Activated T-cell treated with anti-CD3 and anti-CD28 coated beads, Interleukin-2, amount 50 U/mL, for 48 hours (primary cell): ENCODE data around the gene F2.

Source experiments
- DNase-seq, 2 experiments: peaks; one replicate each; pipeline ENCODE4 v3.0.0-alpha.2; 2020

Gene F2

DNA sequence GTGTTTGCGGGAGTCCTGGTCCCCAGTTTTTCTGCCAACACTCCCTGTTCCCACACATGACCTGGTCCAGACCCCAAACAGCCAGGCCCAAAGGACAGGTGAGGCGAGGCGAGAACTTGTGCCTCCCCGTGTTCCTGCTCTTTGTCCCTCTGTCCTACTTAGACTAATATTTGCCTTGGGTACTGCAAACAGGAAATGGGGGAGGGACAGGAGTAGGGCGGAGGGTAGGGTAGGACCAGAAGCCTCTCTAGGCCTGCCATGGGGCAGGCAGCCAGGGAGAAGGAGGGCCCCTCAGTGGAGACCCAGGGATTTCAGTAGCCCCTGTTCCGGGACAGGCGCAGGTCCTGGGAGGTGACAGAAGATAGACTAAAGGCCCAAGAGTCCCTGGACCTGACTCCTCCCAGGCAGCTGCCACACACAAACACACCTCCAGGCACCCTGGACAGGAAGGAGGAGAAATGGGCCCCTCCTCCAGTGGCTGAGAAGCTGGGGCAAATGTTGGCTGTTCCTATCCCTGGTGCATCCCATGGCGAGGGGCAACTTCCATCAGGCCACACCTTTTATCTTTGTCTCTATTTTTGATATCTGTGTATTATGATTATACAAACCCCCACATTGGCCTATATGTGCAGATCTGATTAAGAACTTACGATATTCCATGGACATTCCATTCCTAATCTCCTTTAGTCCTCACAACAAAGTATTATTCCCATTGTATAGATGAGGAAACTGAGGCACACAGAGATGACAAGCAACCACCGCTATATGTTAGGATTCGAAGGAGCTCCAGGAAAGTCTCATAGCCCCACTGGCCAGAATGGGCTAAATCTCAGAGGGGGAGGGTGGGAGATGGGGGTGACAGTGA, 626 bp upstream of the F2 start:
- no peak for DNase-seq

DNA sequence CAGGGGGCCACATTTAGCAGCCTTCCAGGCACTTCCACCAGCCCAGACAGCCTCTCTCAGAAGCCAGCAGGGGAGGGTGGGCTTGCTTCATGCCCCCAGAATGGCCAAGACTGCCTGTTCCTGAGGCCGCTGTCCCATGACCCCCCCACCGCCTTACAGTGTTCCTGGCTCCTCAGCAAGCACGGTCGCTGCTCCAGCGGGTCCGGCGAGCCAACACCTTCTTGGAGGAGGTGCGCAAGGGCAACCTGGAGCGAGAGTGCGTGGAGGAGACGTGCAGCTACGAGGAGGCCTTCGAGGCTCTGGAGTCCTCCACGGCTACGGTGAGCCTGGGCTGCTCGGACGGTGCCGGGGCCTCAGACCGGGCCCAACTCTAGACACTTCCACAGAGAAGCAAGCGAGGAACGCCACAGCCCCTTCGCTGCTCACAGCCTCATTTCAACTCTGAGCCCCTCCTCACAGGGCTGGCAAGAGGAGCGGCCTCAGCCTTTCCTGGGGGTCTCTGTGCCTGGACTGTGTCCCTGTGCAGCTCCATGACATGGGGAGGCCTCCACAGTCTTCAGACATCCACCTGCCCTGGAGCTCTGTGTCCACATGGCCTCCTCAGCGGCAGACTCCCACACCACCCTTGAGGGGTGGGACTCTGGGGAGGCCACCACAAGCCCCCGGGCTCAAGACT, 668 bp downstream of the F2 start:
- DNase-seq = no peak

DNA sequence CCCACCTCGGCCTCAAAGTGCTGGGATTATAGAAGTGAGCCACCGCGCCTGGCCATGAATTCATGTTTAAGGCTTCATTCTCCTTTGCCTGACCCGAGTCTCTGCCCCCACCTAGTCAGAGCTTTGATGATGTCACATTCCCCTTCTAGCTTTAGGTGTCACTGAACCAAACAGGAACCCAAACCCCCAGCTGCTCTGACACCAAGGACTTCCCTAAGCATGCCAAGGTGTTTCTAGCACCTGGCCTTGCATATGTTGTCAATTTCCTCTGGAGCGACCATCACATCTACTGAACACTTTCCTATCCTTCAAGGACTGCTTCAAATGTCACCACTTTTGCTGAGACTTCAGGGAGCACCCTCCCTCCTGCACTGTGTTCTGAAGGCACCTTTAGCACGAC, 2.3 kb downstream of the F2 start:
- DNase-seq = no peak

DNA sequence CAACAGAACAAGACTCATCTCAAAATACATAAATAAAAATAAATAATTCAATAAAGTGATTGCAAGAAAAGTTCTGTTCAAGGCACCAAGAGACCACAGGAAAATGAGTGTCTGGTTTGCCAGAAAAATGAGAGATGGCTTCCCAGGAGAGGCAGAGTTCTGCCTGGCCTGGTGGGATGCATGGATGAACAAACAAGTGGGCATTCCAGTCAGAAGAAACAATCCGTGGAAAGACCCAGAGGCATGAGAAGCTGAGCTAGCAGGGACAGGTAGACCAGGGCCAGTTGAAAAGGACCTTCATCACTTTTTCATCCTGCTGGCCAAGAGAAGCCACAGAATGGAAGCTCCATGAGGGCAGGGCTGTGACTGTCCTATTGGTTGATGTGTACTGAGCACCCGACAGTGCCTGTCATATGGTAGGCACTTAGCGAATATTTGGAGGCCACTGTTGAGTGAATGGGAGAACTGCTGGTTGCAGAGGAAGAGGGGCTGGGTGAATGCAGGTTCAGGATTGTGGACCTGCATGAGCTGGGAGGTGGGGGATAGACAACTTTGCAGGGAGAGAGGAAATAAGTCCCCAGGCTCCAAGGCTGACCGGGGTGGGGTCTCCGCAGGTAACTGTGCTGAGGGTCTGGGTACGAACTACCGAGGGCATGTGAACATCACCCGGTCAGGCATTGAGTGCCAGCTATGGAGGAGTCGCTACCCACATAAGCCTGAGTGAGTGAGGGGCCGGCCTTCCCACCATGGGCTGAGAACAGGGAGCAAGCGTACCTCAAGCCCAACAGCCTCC, 3.7 kb downstream of the F2 start:
- DNase-seq = no peak

DNA sequence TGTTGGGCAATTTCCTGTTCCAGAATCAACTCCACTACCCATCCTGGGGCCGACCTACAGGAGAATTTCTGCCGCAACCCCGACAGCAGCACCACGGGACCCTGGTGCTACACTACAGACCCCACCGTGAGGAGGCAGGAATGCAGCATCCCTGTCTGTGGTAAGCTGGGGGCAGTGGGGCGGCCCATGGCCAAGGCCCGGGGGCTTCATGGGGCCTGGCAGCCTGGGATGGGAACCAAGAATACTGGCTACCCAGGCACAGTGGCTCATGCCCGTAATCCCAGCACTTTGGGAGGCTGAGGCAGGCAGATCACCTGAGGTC, 4.3 kb downstream of the F2 start:
- DNase-seq = no peak

DNA sequence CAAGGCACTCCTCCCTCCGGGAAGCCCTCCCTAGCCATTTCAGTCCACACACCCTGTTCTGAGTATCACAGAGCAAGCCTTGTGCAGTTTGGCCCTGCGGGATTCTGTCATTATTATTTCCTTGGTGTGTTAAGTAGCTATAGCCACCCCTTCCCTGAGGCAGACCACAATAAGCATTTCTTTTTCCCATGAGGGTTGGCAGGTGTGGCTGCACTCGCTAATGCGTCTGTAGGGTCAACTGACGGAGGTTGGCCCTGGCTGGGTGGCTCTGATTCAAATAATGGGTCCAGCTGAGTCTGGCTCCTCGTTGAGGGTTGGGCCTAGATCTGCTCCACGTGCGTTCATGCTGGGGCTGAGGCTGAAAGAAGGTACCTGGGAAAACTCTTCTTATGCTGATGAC, 5.1 kb downstream of the F2 start:
- DNase-seq = no peak

DNA sequence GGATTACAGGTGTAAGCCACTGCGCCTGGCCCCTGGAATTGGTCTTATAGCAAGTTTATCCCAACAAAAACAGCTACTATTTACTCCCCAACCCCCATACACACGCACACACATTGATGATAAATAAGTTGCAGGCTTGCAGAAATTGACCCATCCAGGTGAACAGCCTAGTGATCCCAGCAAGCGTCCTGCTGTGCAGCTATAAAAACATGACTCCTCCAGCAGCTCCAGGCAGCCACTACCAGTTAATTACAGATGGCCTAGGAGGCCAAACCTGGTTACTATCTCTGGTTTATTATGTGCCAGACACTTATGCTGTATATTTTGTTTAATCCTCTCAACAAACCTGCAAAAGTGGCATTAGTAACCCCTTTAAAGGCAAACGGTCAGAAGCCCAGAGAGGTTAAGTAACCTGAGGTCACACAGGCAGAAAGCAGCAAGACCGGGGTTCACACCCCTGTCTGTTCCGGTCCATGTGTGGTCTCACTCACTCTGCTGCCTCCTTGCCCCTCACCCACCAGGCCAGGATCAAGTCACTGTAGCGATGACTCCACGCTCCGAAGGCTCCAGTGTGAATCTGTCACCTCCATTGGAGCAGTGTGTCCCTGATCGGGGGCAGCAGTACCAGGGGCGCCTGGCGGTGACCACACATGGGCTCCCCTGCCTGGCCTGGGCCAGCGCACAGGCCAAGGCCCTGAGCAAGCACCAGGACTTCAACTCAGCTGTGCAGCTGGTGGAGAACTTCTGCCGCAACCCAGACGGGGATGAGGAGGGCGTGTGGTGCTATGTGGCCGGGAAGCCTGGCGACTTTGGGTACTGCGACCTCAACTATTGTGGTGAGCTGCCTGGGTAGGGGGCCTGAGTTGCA, 6.6 kb downstream of the F2 start:
- no peak for DNase-seq

DNA sequence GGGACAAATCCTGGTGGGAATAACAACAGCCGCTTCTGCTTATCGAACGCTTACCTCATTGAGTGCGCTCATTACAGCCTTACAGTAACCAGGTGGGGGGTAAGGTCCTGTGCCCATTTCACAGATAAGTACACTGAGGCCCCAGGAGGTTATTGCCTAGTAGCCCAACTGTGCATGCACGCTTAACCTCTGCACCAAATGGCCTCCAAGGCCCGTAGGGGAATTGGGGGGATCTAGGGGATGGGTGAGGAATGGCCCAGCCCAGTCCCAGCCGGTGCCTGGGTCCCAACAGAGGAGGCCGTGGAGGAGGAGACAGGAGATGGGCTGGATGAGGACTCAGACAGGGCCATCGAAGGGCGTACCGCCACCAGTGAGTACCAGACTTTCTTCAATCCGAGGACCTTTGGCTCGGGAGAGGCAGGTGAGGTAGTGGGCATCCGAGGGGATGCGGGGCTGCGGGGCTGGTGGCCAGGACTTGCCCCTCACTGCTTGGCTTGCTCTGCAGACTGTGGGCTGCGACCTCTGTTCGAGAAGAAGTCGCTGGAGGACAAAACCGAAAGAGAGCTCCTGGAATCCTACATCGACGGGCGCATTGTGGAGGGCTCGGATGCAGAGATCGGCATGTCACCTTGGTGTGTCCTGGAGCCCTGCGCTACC, 7.3 kb downstream of the F2 start:
- no peak for DNase-seq

DNA sequence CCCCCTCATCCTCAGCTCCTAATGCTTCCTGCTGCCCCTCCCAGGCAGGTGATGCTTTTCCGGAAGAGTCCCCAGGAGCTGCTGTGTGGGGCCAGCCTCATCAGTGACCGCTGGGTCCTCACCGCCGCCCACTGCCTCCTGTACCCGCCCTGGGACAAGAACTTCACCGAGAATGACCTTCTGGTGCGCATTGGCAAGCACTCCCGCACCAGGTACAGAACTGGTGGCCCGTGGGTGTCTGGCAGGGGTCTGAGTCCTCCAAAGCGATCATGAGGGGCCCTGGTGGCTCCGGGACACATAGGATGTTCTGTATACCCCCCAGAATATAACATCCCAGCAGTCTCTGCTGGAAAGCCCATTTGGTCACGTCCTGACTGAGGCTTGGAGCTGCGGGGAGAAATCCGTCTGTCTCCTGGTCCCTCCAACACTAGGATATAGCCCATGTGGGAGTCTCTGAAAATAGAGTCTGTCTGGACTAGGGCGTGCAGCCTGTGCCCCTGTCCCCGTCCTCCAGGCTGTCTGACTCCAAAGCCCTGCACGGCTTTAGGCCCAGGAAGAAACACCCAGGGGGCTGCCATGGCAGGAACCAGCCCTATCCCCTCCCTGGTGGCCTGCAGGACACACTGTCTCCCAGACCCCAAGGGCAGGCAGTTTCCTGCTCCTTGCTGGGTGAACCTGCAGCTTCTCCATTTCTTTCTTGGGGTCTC, 9.1 kb downstream of the F2 start:
- no peak for DNase-seq

DNA sequence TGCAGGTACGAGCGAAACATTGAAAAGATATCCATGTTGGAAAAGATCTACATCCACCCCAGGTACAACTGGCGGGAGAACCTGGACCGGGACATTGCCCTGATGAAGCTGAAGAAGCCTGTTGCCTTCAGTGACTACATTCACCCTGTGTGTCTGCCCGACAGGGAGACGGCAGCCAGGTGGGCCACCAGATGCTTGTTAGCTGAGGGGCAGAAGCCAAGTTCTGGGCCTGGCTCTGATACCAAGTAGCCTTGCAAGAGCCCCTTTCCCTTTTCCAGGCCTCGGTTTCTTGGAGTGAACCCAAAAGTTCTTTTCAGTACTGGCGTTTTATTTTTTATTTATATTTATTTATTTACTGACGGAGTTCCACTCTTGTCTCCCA, 9.6 kb downstream of the F2 start:
- no peak for DNase-seq

DNA sequence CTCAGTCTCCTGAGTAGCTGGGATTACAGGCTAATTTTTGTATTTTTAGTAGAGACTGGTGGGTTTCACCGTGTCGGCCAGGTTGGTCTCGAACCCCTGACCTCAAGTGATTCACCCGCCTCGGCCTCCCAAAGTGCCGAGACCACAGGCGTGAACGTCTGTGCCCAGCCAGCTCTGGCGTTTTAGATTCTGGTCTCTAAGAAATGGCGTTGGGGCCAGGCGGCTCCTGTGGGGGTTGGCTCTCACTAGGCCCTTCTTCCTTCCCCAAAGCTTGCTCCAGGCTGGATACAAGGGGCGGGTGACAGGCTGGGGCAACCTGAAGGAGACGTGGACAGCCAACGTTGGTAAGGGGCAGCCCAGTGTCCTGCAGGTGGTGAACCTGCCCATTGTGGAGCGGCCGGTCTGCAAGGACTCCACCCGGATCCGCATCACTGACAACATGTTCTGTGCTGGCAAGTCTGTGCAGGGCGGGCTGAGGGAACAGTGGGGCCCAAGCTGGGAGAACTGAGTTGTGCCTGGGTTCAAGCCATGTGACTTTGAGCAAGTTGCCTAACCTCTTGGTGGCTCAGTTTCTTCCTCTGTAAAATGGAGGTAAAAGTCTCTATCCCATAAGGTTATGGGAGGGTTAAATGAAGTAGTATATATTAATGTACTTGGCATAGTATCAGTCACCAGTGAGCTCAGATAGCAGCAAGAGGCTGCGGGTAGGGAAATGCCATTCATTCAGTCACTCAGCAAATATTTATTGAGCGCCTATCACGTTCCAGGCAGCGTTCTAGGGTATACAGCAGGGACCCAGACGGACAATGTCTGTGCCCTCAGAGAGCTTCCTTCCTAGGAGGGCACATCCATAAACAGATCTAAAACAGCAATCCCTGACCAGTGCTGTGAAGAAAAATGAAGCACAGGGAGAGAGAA, 10.4 kb downstream of the F2 start:
- no peak for DNase-seq

DNA sequence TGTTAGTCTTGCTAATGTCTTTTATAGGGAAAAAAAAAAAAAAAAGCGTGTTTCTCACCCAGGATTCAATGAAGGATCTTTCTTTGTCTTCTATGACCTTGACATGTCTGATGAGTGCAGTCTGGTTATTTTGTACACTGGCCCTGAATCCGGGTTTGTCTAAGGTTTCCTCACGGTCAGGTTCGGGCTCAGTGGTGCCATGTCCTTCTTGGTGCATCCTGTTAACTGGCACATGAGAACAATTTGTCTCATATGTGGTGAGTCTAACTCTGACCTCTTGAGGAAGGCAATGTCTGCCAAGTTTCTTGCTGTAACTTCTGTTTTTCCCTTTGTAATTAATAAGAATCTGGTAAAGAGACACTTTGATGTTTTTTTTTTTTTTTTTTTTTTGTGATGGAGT, 12.5 kb downstream of the F2 start:
- DNase-seq = no peak

DNA sequence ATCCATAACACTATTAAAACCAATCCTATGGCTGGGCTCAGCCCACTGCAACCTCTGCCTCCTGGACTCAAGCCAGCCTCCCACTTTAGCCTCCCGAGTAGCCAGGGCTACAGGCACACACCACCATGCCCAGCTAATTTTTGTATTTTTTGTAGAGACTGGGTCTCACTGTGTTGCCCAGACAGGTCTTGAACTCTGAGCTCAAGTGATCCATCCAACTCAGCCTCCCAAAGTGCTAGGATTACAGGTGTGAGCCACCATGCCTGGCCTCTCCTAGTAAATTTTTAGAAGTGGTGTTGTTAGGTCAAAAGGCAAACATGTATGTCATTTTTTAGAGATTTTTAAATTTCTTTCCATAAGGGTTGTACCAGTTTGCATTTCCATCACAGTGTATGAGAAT, 14.2 kb downstream of the F2 start:
- no peak for DNase-seq

DNA sequence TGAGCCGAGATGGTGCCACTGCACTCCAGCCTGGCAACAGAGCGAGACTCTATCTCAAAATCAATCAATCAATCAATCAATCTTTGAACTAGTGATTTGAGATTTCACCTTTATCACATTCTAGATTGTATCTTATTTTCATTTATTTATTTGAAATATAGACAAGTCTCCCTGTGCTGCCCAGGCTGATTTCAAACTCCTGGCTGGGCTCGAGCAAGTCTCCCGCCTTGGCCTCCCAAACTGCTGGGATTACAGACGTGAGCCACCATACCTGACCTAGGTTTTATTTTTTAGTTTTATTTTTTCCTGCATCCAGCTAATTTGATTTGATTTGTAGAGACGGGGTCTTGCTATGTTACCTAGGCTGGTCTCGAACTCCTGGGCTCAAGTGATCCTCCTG, 17.1 kb downstream of the F2 start:
- DNase-seq = no peak

DNA sequence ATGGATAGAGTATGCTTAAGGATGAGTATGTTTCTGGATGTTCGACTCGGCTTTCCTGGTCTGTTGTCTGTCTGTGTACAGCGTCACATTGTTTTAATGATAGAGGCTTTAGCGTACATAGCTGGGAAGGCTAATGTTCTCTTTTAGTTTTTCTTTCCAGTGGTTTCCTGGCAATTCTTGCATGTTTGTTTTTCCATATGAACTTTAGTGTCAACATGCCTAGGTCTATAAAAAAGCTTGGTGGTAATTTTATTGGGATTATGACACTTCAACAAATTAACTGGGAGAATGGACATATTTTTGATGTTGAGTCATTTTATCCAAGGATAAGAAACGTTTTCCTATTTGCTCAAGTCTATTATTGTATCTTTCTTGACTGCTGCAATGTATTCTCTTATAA, 17.6 kb downstream of the F2 start:
- DNase-seq = no peak

DNA sequence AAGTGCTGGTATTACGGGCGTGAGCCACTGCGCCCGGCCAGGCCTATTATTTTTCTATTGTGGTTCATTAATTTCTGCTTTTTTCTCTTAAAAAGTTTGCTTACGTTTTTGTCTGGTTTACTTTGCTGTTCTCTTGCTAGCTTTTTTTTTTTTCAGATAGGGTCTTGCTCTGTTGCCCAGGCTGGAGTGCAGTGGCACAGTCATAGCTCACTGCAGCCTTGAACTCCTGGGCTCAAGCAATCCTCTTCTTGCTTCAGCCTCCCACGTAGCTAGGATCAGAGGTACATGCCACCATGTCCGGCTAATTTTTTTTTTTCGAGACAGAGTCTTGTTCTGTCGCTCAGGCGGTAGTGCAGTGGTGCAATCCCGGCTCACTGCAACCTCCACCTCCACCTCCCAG, 18.7 kb downstream of the F2 start:
- DNase-seq = no peak

DNA sequence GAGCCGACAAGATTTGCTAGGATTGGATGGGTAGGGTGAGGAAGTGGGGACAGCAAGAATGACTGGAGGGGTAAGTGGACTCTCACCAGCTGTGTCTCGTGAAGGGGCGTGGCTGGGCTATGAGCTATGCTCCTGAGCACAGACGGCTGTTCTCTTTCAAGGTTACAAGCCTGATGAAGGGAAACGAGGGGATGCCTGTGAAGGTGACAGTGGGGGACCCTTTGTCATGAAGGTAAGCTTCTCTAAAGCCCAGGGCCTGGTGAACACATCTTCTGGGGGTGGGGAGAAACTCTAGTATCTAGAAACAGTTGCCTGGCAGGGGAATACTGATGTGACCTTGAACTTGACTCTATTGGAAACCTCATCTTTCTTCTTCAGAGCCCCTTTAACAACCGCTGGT, 19.9 kb downstream of the F2 start:
- no peak for DNase-seq

DNA sequence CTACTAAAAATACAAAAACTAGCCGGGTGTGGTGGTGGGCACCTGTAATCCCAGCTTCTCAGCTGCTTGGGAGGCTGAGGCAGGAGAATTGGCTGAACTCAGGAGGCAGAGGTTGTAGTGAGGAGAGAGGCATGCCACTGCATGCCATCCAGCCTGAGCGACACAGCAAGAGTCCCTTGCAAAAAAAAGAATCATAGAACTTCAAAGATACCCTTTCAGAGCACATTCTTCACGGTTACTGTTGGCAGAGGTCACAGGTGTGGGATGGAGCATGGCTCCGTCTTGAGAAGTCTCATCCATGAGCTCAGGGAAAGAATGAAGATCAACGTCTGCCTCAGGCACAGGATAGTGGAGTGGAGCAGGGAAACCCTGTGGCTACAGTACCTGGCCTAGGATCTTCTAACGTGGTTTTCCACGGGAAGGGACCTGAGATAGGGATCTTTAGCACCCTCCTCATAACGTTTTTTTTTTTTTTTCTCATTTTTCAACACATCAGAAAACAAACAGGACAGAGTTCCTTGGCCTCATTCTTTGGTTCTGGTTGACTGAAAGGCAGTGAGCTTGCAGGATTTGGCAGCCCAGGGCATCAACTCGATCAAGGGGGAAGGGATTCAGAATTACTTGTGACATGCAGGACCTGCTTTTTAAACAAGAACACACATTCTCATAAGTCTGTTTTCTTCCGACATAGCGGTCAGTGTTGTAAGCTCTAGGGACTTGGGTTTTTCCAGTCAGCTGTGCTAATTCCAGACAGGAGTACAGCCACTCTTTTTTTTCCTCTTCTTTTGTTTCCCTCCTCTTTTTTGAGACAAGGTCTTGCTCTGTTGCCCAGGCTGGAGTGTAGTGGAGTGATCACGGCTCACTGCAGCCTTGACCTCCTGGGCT, 22.8 kb downstream of the F2 start:
- DNase-seq = peak in 1 of 2 experiments; percentile 7

DNA sequence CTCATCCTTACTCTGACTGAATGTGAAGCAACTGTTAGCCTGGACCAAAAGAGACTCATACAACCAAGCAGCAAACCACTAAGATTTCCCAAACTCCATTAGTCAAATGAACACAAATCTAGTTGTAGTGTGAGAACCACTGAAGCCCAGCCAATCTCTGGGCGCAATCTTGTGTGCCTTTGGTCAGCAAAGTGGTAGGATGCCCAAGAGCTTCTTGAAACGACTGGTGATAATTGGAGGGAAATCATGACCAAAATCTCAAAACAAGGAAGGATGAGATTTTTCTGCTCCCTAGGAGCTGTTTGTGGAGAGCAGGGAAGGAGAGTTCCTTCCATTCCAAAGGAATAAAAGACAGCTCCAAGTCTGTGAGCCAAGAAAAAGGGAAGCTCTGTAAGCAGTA, 24.0 kb downstream of the F2 start:
- no peak for DNase-seq
